Hematopoietic multipotent progenitor cell treated with erythropoietin and hydrocortisone succinate and interleukin-3 and kit ligand, for 4 days (in vitro differentiated cells): ENCODE data around the gene MCEMP1.

Experiments used
- DNase-seq: peaks from one replicate; pipeline ENCODE4 v3.0.0-alpha.2; 2015

Gene MCEMP1

DNA sequence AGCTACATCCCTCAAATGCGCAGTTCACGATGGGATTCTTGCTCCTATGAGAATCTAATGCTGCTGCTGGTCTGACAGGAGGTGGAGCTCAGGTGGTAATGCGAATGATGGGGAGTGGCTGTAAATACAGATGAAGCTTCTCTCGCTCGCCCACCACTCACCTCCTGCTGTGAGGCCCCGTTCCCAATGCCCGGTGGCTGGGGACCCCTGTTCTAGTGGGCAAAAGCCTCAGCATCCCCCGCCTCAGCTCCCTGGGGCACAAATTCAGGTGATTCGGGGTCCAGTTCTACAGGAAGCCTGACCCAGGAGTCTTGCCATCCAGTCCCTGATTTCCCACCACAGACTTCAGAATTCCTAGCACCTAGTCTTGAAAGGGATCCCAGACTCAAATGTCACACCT is 4.4 kb upstream of the MCEMP1 start:
- no peak for DNase-seq

DNA sequence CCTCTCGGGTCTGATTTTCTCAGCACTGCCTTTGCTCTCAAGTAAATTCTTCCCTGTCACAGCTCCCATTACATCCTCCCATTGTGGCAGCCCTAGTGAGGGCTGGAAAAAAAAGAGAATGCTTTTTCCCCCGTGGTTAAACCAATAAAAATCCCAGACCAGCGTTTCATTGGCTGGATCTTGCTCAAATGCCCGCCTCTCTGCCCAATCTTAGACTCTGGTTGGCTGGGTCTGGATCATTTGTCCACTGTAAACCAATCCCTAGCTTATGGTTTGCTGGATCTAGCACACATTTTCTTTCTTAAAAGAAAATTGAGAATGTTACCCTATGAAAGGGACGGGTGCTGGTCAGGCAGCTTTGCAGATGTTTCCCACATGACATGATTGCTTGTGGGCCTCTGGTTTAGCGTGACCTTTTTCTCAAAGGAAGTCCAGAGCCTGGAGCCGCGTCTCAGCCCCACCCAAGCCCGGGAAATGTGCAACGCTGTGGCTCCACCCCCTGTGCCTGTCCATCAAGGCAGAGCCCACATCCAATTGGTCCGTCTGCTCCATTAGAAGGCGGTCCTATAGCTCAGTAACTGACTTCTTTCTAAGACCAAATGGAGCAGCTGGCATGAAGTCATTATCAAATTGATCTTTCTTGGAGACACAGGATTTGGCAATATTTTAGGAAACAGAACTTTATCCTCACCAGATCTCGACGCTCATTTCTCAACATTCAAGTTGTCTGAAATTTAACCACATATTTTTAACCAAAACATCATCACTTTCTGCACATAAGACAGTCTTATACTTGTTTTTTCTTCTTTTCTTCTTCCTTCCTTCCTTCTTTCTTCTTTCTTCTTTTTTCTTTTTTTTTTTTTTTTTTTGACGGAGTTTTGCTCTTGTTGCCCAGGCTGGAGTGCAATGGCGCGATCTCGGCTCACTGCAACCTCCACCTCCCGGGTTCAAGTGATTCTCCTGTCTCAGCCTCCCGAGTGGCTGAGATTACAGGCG is 2.6 kb upstream of the MCEMP1 start:
- DNase-seq = peak; percentile 92

DNA sequence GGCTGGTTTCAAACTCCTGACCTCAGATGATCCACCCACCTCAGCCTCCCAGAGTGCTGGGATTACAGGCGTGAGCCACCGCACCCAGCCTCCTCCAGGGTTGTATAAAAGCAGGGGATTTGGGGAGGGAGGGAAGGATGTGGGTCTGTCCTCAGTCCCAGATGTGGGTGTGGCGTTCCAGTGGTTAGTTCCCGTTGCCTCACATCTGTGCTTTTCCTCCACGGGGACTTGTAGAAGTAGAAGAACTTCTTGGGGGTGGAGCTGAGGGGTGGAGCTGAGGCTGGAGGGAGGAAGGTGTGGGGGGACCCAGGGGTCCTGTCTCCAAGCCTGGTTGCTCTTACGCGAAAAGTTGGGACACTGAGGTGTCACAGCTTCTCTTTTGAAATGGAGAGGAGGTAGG is 514 bp upstream of the MCEMP1 start:
- DNase-seq = peak; percentile 73

DNA sequence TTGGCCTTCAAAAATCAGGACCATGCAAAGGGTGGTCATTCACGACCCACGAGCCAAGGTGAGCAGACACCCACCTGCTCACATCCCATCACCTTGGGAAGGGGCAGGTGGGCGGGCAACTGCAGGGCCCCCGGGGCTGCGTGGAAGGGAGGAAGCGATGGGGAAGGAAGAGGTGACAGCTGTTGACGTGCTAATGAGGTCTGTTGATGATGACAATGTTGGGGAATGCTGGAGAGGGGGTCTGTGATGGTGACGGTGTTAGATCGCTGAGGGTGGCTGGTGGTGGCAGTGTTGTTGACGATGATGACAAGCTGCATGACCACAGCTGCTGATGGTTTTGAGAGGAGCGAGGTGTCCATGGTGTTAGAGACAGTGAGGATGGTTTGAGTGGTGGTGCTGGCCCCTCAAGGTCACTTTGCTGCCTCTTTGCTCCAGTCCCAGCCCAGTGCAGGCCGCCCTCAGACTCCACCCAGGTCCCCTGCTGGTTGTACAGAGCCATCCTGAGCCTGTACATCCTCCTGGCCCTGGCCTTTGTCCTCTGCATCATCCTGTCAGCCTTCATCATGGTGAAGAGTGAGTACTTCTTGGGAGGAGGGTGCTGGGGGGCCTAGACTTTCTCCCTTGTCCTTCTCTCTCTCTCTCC is 900 bp downstream of the MCEMP1 start:
- DNase-seq = no peak

DNA sequence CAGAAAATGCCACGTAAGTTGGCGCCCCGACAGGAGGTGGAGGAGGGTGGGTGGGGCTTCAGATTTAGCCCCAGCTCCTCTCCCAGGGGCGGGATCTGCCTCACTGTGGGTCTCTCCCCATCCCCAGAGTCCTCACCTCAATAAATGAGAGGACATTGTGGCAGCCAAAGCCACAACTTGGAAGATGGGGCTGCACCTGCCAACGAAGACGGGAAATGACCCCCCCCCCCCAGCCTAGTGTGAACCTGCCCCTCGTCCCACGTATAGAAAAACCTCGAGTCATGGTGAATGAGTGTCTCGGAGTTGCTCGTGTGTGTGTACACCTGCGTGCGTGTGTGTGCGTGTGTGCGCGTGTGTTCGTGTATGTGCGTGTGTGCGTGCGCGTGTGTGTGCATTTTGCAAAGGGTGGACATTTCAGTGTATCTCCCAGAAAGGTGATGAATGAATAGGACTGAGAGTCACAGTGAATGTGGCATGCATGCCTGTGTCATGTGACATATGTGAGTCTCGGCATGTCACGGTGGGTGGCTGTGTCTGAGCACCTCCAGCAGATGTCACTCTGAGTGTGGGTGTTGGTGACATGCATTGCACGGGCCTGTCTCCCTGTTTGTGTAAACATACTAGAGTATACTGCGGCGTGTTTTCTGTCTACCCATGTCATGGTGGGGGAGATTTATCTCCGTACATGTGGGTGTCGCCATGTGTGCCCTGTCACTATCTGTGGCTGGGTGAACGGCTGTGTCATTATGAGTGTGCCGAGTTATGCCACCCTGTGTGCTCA is 2.3 kb downstream of the MCEMP1 start:
- peak; percentile 85 for DNase-seq

DNA sequence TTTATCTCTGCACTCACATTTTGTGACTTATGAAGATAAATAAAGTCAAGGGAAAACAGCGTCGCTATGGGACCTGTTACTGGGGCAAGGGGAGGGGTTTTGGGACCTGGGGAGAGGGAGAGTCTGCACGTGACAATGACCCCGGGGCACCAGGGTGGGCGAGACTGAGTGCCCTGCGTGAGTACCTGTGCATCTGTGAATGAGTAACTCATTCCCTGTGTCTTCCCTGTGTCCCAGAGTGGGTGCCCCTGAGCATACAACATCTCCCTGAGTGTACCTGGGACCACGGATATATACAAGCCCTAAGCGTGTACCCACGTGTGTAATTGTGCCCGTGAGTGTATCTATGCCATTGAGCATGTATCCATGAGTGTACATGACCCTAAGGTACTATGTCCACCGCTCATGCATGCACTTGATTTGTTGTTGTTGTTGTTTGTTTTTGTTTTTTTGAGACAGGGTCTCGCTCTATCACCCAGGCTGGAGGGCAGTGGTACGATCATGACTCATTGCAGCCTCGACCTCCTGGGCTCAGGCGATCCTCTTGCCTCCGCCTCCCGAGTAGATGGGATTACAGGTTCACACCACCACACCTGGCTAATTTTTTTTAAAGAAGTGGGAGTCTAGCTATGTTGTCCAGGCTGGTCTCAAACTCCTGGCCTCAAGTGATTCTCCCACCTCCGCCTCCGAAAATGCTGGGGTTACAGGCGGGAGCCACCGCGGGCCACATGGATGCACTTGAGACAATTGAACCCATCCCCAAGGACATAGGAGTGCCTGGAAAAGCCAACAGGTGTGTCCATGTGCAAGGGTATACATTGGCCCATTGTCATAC is 3.1 kb downstream of the MCEMP1 start:
- no peak for DNase-seq

DNA sequence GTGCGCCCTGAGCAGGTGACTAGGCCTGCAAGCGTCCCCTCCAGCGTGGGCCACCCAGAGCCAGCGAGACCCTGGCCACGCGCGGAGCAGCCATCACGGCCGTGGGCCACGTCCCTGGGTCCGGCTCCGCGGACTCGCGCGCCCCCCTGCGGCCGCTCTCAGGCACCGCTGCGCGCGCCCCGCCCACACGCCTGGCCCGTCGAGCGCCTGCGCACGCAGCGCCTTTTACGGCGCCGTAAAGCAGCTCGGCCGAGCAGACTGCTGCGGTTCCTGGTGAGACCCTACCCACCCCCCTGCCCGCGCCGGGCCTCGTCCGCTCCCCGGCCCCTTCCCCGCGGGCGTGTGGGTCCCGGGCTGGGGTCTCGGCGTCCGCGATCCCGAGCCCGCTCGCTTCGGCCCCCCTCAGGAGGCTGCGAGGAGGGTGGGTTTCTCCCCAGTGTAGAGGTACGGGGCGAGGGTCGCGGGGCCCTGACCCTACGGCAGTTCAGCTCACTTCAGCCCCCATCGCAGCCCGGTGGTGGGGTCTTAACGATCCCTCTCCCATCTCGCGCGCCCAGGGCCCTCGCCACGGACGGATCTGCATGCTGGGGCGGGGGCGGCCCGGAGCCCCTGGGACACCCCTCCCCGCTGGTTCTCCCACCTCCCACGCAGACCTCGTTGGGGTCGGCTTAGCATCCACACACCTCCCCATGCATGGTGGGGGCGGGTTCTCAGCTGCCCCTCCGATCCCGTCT is 3.9 kb downstream of the MCEMP1 start, which contains the start of gene TRAPPC5:
Gene TRAPPC5 (plus strand): TSS at position 228 of the 734 bp plus-strand sequence. CDS start 1,421 bp downstream, outside the sequence.
- peak; percentile 93 for DNase-seq

DNA sequence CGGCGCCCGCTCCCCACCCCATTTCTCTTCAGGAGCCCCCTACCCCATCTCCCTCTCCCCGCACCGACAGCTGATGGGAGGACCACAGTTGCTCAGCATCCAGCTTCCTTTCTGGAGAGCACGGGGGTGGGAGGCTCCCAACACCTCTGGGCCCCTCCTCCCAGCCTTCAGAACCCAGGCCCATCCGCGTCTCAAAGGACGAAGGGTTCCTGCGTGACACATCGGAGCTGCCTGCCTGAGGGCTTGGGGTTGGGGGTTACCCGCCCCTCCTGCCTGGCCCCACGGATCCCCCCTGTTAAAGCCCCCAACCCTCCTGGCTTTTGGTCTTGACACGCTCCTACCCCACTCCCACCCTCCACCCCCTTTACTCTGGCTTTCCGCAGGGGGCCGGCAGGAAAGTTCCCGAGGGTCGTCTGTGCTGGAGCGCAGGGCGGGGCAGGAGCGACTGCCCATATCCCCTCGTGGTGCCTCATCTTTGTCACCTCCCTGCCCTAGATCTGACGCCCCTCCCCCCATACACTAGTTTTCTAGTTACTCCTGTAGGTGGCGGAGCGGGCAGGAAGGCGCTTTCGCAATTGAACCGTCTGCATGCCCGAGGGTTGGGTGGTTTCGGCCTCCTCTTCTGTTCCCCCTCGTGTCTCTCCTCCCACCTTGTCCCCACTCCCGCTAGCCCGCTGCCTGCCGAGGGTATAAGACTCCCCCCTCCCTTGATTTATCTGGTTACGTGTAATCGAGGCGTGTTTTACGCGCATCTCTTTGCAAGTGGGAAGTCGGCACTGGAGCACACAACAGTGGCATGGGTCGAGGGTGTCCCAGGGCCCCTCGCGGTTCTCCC is 4.7 kb downstream of the MCEMP1 start:
- DNase-seq = peak; percentile 97

DNA sequence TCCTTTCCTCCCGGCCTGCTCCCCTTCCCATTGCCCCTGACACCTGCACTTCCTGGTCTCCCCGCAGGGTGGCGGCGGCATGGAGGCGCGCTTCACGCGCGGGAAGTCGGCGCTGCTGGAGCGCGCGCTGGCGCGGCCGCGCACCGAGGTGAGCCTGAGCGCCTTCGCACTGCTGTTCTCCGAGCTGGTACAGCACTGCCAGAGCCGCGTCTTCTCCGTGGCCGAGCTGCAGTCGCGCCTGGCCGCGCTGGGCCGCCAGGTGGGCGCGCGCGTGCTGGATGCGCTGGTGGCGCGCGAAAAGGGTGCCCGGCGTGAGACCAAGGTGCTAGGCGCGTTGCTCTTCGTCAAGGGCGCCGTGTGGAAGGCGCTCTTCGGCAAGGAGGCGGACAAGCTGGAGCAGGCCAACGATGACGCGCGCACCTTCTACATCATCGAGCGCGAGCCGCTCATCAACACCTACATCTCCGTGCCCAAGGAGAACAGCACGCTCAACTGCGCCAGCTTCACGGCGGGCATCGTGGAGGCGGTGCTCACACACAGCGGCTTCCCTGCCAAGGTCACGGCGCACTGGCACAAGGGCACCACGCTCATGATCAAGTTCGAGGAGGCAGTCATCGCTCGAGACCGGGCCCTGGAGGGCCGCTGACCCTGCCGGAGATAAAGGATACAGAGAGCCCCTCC is 5.4 kb downstream of the MCEMP1 start:
- DNase-seq = no peak

DNA sequence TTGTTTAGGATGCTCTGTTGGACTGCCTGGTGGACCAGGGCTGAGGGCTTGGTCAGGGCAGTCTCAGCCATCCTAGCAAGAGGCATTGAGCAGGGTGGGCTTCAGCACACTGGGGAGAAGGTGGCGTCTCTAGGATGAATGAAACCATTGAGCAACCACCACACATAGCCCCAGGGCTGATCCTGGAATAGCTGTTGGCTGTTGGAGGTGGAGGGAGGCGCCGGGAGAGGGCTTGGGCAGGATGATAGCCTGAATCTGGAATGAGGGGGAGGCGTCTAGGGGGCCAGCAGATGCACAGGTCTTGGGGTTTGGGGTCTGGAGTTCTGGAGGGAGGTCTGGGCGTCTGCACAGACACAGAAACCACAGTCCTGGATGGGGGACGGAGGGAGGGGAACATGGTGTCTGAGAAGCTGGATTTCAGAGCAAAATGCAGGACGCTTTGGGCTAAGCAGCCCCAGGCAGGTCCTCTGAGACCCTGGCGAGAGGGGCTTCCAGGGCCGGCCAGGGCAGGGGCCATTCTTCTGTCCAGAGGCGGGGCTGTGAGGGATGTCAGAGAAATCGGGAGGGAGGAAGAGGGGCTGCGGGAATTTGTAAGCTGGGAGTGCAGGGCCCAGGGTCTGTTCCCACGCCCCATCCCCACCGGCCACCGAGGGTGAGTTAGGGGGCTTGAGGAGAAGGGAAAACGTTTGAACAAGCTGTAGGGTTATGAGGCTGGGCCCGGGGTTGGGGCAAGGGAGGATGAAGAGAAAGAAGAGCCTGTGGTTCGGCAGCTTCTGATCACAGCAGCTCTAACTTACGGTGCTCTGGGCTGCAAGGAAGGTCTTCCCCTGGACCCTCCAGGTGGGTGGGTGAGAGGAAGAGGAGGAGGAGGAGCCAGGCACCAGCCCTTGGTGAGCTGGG is 8.9 kb downstream of the MCEMP1 start:
- DNase-seq = no peak

DNA sequence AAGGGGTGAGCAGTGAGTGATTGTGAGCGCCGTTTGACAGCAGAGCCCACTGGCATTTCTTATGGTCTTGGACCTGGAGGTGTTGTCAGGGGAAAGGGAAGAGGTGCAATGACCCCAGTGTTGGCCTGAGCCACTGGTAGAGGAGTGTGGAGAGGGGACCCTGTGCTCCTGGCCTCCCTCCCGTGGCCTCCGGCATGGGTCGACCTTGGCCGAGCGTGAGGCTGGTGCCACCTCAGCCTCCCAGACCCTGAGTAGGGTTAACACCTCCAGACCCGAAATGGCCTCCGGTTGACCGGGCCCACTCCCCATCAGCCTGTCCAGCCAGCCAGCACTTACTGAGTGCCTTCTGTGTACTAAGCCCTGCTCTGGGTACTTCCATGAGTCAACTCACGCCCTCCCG is 10.3 kb downstream of the MCEMP1 start:
- no peak for DNase-seq

DNA sequence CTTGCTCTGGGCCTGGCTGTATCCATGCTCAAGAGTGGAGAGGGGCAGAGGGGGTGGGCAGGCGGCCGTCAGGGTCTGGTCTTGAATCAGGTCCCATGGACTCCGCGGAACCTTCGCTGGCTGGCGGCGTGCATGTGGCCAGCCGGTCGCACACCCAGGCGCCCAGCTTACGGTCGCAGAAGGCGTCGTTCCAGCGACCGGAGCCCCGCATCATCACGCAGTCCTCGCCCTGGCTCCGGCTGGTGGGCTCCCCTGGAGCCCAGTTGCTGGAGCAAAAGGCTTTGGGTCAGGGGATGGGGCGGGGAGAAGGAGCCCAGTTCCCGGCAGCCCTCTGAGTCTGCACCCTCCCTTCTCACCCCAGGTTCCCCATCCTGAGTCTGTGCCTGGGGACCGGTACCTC is 12.3 kb downstream of the MCEMP1 start:
- DNase-seq = no peak

DNA sequence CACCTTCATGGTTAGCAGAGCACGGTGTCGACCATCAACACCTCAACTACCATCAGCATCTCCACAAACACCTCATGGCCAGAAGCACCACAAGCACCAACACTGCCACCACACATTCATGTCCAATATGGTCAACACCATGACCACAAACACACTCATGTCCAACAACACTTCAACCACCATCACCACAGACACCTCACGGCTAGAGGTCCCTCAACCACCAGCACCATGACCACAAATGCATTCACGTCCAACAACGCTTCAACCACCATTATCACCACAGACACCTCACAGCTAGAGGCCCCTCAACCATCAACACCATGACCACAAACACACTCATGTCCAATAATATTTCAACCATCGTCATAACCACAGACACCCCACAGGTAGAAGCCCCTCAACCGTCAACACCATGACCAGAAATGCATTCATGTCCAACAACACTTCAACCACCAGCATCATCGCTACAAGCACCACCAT is 13.9 kb downstream of the MCEMP1 start:
- no peak for DNase-seq

DNA sequence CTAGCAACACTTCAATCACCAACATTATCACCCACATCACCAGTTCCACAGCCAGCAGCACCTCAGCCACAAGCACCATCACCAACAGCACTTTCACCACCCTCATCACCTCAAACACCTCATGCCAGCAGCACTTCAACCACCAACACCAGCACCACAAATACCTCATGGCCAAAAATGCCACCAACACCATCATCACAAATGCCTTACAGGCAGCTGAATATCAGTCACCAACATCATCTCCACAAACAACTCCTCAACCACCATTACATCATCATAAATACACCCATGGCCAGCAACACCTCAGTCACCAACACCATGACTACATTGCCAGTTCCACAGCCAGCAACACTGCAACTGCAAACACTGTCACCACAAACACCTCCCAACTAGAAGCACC is 14.6 kb downstream of the MCEMP1 start:
- DNase-seq = no peak

DNA sequence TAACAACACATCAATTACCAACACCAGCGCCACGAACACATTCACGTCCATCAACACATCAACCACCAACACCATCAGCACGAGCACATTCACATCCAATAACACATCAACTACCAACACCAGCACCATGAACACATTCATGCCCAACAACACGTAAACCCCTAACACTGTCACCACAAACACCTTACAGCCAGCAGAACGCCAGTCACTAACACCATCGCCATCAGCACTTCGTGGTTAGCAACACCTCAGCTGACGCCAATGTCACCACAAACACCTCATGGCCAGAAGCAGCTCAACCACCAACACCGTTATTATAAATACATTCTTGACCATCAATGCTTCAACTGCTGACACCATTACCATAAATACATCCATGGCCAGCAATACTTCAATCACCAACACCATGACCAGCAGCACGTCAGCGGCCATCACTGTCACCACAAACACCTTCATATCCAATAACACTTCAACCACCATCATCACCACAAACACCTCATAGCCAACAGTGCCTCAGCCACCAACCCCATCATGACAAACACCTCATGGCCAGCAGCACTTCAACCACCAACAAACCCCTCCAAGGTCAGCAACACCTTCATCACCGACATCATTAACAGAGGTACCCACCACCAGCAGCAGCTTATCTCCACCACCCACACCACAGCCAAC is 15.7 kb downstream of the MCEMP1 start:
- no peak for DNase-seq

DNA sequence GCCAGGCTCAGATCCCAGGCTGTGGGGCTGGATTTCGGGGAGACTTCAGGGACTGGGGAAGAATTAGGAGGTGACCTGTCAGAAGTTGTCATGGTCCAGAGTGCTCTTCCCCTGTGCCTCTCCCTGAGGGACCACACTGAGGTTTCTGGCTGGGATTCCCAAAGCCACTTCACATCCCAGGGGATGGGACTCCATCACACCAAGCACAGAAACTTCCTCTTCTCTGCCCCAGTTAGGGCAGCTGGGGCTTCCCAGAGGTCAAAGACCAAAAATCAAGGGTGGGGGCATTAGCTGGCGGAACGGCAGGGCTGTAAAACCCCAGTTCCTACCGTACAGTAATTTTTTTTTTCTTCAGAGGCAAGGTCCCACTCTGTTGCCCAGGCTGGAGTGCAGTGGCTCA is 17.6 kb downstream of the MCEMP1 start:
- no peak for DNase-seq

DNA sequence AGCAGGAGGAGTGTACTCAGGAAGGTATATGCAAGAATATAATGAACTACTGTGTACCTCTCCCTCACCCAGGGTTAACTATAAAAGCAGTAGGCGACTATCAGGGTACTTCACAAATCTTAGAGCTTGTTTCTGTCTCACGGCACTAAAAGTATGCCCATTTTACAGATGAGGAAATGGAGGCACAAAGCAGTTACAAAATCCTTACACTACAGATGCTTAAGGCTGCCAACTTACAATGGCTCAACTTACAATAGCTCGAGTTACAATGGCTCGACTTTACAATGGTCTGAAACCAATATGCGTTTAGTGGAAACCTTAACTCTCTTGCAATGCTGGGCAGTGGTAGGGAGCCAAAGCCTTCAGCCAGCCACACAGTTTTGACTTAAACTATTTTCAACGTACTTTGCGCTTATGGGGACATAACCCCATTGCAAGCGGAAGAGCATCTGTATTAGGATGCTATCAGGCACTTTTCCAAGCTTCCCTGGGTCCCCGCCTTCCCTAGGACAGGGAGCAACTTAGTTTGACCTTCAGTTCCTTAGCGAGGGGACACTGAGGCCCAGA is 20.9 kb downstream of the MCEMP1 start:
- no peak for DNase-seq

DNA sequence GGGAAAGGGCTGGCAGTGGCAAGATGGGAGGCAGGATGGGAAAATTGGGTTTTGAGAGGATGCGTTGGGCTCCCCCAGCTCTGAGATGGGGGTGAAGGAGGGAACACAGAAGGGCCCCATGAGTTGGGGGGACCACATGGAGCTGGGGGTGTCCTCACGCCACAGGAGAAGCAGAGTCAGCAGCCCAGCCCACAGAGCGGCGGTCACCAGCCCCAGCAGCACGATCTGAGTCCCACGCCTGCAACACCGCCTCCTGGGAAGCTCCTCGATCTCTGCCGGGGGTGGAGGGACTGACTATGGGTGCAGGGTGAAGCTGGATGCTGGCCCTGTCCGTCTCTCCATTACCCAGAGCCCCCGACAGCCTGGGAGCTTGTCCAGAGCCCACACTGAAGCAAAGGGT is 21.7 kb downstream of the MCEMP1 start:
- DNase-seq = no peak
